Calu3 (cell line): ENCODE data around the gene MTM1. TPM values are rescaled to one million over a fixed set of nuclear protein-coding genes. Genes with fewer than 3 reads are reported as not detected.

Experiments used
- BruUV-seq: library from RNA; stranded (reverse); fragments of 400-500 nt; replicated peaks from 2 replicates; lab custom pipeline; 2021; lab: Mats Ljungman, UMichigan
- CTCF ChIA-PET: fragments of 300-600 bp; sonication (Branson Sonifier 250); formaldehyde crosslinking; loops from one replicate; lab custom pipeline; 2022; ENCODE audit warnings: antibody characterized with exemption; lab: Charles Lee
- DNase-seq: peaks from one replicate; pipeline ENCODE4 v3.0.0; 2022
- H3K27ac Mint-ChIP-seq: one replicate; pipeline ENCODE4 v1.8.0; 2022; ENCODE audit warnings: mixed read lengths; ENCODE audit not compliant: unreplicated experiment
- H3K27me3 Mint-ChIP-seq: one replicate; pipeline ENCODE4 v1.8.0; 2022; ENCODE audit warnings: mixed read lengths; ENCODE audit not compliant: unreplicated experiment
- H3K36me3 Mint-ChIP-seq: one replicate; pipeline ENCODE4 v1.8.0; 2022; ENCODE audit warnings: mild to moderate bottlenecking, moderate library complexity, mixed read lengths; ENCODE audit not compliant: insufficient read depth, unreplicated experiment
- H3K4me1 Mint-ChIP-seq: one replicate; pipeline ENCODE4 v1.8.0; 2022; ENCODE audit warnings: mild to moderate bottlenecking, low read depth, mixed read lengths; ENCODE audit not compliant: unreplicated experiment
- H3K4me3 Mint-ChIP-seq: one replicate; pipeline ENCODE4 v1.8.0; 2022; ENCODE audit warnings: mild to moderate bottlenecking, low read depth, moderate library complexity, mixed read lengths; ENCODE audit not compliant: unreplicated experiment
- H3K9me3 Mint-ChIP-seq: one replicate; pipeline ENCODE4 v1.8.0; 2022; ENCODE audit warnings: low read depth, mixed read lengths; ENCODE audit not compliant: unreplicated experiment
- CTCF ChIP-seq: fragments of 200-600 bp; IDR thresholded peaks from one replicate; pipeline ENCODE4 v1.8.0; 2022; ENCODE audit warnings: antibody characterized with exemption; ENCODE audit not compliant: unreplicated experiment
- intact Hi-C: fragments of 100-400 bp; cut with micrococcal nuclease; formaldehyde crosslinking; loops from one replicate; pipeline ENCODE4 v1.10.0; 2022; ENCODE audit not compliant: unreplicated experiment
- total RNA-seq: library from RNA; stranded (reverse); gene quantifications from 2 replicates; pipeline ENCODE4 v1.2.3, GENCODE V29; 2022

Gene MTM1
- total RNA-seq, 1 experiment from 2014 or later, result 13.2 TPM

- Mint-ChIP-seq H3K36me3 (no peaks in the 10 kb centered on the region), H3K4me3 (no peak overlapping the region), H3K27me3 (peaks cover 20% of the 10 kb centered on the region), H3K9me3 (peaks cover 8% of the 10 kb centered on the region), H3K27ac (no peak overlapping the region), H3K4me1 (no peaks in the 10 kb centered on the region)
- BruUV-seq, result no TSS peak
- CTCF ChIA-PET, result no interaction called here
- DNase-seq, result no peak
- TF ChIP-seq CTCF, result no peak
- intact Hi-C loops, result no loop called here
Observed at GRCh38 chrX:150533863-150534262, 34.6 kb upstream of the MTM1 start.

DNA sequence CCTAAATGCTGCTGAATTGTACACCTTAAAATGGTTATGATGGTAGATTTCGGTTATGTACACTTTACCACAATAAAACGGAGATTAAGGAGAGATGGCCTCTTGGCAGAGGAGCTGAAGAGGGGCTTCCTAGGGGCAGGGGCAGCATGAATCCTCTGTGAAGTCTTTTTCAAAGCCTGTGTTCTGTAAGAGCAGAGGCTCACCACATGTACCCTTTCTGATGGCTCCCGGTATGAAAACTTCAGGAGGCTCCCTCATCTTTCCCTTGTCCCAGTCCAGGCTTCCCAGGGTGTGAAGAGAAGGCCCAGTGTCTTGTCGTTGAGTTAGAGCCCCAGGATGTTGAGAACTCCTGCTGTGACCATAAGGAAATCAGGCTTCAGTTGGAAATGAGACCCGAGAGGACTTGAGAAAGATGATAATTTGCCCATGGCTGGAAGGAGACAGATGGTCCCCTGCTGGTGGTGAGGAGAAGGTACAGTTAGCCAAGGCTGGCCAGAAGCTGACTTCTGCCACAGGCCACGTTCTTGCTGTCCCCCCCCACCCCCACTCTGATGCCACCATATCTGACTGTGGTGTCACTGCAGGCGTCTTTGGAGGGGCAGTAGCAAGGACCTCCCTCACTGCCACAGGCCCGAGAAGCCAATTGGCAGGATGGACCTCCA, 31.8 kb upstream of the MTM1 start:
- no peak for DNase-seq
- Mint-ChIP-seq H3K4me3 (no peak overlapping the region), H3K4me1 (no peaks in the 10 kb centered on the region), H3K9me3 (peaks cover 8% of the 10 kb centered on the region), H3K27me3 (peaks cover 20% of the 10 kb centered on the region), H3K36me3 (no peaks in the 10 kb centered on the region), H3K27ac (no peak overlapping the region)
- peak; percentile 19 for TF ChIP-seq CTCF
- BruUV-seq, result no TSS peak
- CTCF ChIA-PET, result no interaction called here
- intact Hi-C loops, result no loop called here

- no peaks in the 10 kb centered on the region for H3K36me3 Mint-ChIP-seq
- no peaks in the 10 kb centered on the region for H3K4me1 Mint-ChIP-seq
- no peak for DNase-seq
- TF ChIP-seq CTCF, result no peak
- H3K4me3 Mint-ChIP-seq, result no peak overlapping the region
- intact Hi-C loops, result no loop called here
- peaks cover 8% of the 10 kb centered on the region for H3K9me3 Mint-ChIP-seq
- H3K27ac Mint-ChIP-seq, result no peak overlapping the region
- CTCF ChIA-PET, result no interaction called here
- H3K27me3 Mint-ChIP-seq, result peaks cover 13% of the 10 kb centered on the region
- no TSS peak for BruUV-seq
Observed at GRCh38 chrX:150537851-150538250, 30.6 kb upstream of the MTM1 start.

DNA sequence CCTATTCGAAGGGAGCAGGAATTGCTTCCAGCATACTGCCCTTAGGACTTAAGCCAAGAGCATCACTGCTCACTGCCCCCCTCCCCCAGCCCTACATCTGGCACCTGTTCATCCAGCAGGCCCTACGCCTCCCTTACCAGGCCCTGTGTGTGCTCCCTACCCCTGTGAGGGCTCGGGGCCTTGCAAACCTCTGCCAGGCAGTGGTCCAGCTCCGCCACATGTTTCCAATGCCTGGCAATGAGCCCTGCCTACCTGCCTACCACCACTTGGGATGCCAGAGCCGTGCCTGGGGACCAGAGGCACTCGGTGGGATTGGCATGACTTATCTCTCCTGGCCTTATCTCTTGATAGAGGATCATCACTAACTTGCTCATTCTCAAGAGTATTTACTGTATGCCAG, 27.5 kb upstream of the MTM1 start:
- Mint-ChIP-seq H3K36me3 (no peaks in the 10 kb centered on the region), H3K4me3 (no peak overlapping the region), H3K9me3 (no peaks in the 10 kb centered on the region), H3K4me1 (no peaks in the 10 kb centered on the region), H3K27me3 (peaks cover 7% of the 10 kb centered on the region), H3K27ac (no peak overlapping the region)
- CTCF ChIA-PET, result no interaction called here
- TF ChIP-seq CTCF, result no peak
- no TSS peak for BruUV-seq
- no peak for DNase-seq
- intact Hi-C loops, result no loop called here
